GM23248 (cell line): ENCODE measurements around the gene TTC9C. TPM values are rescaled to one million over a fixed set of nuclear protein-coding genes. Genes with fewer than 3 reads are reported as not detected.
"Not testable (repeated sequence)": the region's sequence is repeated elsewhere in the genome, so short reads cannot be mapped to it uniquely, and the experiment has no call there.

ENCODE experiments used
- DNase-seq: peaks from one replicate; pipeline ENCODE4 v3.0.0-alpha.2; 2015
- H2AFZ ChIP-seq: fragments of 200-600 bp; sonication (generic); 2 replicates; pipeline ENCODE4 v1.6.1; 2016; ENCODE audit warnings: antibody characterized with exemption
- H3F3A ChIP-seq: fragments of 200-600 bp; sonication (generic); 2 replicates; pipeline ENCODE4 v1.6.1; 2016; ENCODE audit warnings: mild to moderate bottlenecking, antibody characterized with exemption, mixed run types; ENCODE audit not compliant: insufficient read depth
- H3K27ac ChIP-seq: fragments of 200-600 bp; sonication (generic); 2 replicates; pipeline ENCODE4 v1.5.1; 2016; ENCODE audit warnings: mild to moderate bottlenecking
- H3K27me3 ChIP-seq: fragments of 200-600 bp; sonication (generic); replicated peaks from 2 replicates; pipeline ENCODE4 v1.6.1; 2016; ENCODE audit warnings: mild to moderate bottlenecking; ENCODE audit not compliant: insufficient read depth
- H3K36me3 ChIP-seq: fragments of 200-600 bp; sonication (generic); 2 replicates; pipeline ENCODE4 v1.6.1; 2016; ENCODE audit warnings: low read depth, mild to moderate bottlenecking
- H3K4me1 ChIP-seq: fragments of 200-600 bp; sonication (generic); 2 replicates; pipeline ENCODE4 v1.6.1; 2016; ENCODE audit warnings: mild to moderate bottlenecking; ENCODE audit not compliant: insufficient read depth
- H3K4me2 ChIP-seq: fragments of 200-600 bp; sonication (generic); one replicate; pipeline ENCODE4 v1.6.1; 2016; ENCODE audit warnings: mild to moderate bottlenecking; ENCODE audit not compliant: unreplicated experiment
- H3K4me3 ChIP-seq: fragments of 200-600 bp; sonication (generic); 2 replicates; pipeline ENCODE4 v1.5.1; 2016; ENCODE audit warnings: mild to moderate bottlenecking
- H3K79me2 ChIP-seq: fragments of 200-600 bp; sonication (generic); 2 replicates; pipeline ENCODE4 v1.6.1; 2016; ENCODE audit warnings: mild to moderate bottlenecking; ENCODE audit not compliant: insufficient read depth
- H3K9ac ChIP-seq: fragments of 200-600 bp; sonication (generic); 2 replicates; pipeline ENCODE4 v1.6.1; 2016; ENCODE audit warnings: mild to moderate bottlenecking
- H3K9me2 ChIP-seq: fragments of 200-600 bp; sonication (generic); 2 replicates; pipeline ENCODE4 v1.6.1; 2016; ENCODE audit warnings: mixed run types, mild to moderate bottlenecking, moderate library complexity; ENCODE audit not compliant: insufficient read depth
- H3K9me3 ChIP-seq: fragments of 200-600 bp; sonication (generic); one replicate; pipeline ENCODE4 v1.6.1; 2017; ENCODE audit warnings: low read depth
- H4K20me1 ChIP-seq: fragments of 200-600 bp; sonication (generic); 2 replicates; pipeline ENCODE4 v1.6.0; 2016; ENCODE audit not compliant: insufficient read depth
- EZH2 ChIP-seq: fragments of 200-600 bp; sonication (generic); IDR thresholded peaks from 2 replicates; pipeline ENCODE4 v1.6.1; 2018; ENCODE audit warnings: antibody characterized with exemption, mild to moderate bottlenecking; ENCODE audit not compliant: insufficient read depth, poor library complexity, severe bottlenecking
- EZH2phosphoT487 ChIP-seq: fragments of 200-600 bp; sonication (generic); IDR thresholded peaks from 2 replicates; pipeline ENCODE4 v1.6.1; 2018; ENCODE audit warnings: antibody characterized with exemption, moderate library complexity, mild to moderate bottlenecking, low read depth; ENCODE audit not compliant: insufficient read depth
- WGBS, 2 experiments: methylation state at CpG; one replicate each; pipeline ENCODE4 v1.1.6; 2015 to 2017; ENCODE audit warnings: low lambda C conversion rate in 2 of 2, low coverage in 1 of 2; ENCODE audit errors: missing lambda C conversion rate in 2 of 2; 5-methylcytosine and 5-hydroxymethylcytosine counted together
- in situ Hi-C: fragments of 300-500 bp; cut with MboI; formaldehyde crosslinking; loops from 2 replicates; pipeline ENCODE4 v1.15.0; 2020
- polyA plus RNA-seq: library from polyadenylated mRNA; unstranded; fragments of >200 nt; fragmentation: Nextera tagmentation; extraction: Ambion mirVana; gene quantifications from 2 replicates; pipeline ENCODE4 v1.2.1, GENCODE V29; 2016
- total RNA-seq: library from RNA; depleted of rRNA; stranded (reverse); fragments of >200 nt; shearing (Covaris generic); gene quantifications from 2 replicates; pipeline ENCODE4 v1.2.3, GENCODE V29; 2014

TTC9C gene
- total and polyA plus RNA-seq, 2 experiments from 2014 or later, result 28.9 to 40.1 TPM

- Histone ChIP-seq H3F3A (peaks cover 19% of the 10 kb centered on the region; the same call in 1 of the 2 replicates), H3K27me3 (no peaks in the 10 kb centered on the region), H3K9ac (no peak overlapping the region; the same call in 1 of the 2 replicates), H3K9me2 (no peaks in the 10 kb centered on the region), H3K36me3 (peaks cover 8% of the 10 kb centered on the region; the same call in 1 of the 2 replicates), H4K20me1 (no peaks in the 10 kb centered on the region), H3K79me2 (no peaks in the 10 kb centered on the region), H3K27ac (peak overlapping the region; percentile 32), H2AFZ (no peak overlapping the region), H3K4me2 (no peak overlapping the region), H3K4me3 (no peak overlapping the region), H3K4me1 (peaks cover 17% of the 10 kb centered on the region), H3K9me3 (no peaks in the 10 kb centered on the region)
- in situ Hi-C loops, result loop anchor here (25.0 kb wide), 1 partner anchor 307 kb away; no protein-coding TSS in a partner anchor
- WGBS, 2 experiments, result 42 to 47% methylated on average over 14 of the region's 14 CpGs
- DNase-seq, result peak; percentile 89
- TF ChIP-seq EZH2phosphoT487, result no peak
Measured at GRCh38 chr11:62694455-62695167, 33.7 kb upstream of the TTC9C start.

GRCh38 chr11:62702246-62702645 lies 26.0 kb upstream of the TTC9C start:
- H3K79me2 ChIP-seq, result peaks cover 28% of the 10 kb centered on the region; the same call in 1 of the 2 replicates
- WGBS, 2 experiments, result 94 to 95% methylated on average over 11 of the region's 11 CpGs

GRCh38 chr11:62703921-62704320 lies 24.4 kb upstream of the TTC9C start:
- H4K20me1 ChIP-seq, H3K9ac ChIP-seq, in situ Hi-C loops, H3K9me3 ChIP-seq, H3K9me2 ChIP-seq, H3K4me2 ChIP-seq, H3K27me3 ChIP-seq, H3K27ac ChIP-seq, H3K4me3 ChIP-seq, H2AFZ ChIP-seq, H3K36me3 ChIP-seq, DNase-seq: not testable (repeated sequence)
- H3K4me1 ChIP-seq, result peaks cover 16% of the 10 kb centered on the region
- peaks cover 13% of the 10 kb centered on the region; the same call in 1 of the 2 replicates for H3F3A ChIP-seq
- H3K79me2 ChIP-seq, result peaks cover 28% of the 10 kb centered on the region; the same call in 1 of the 2 replicates
- 93 to 98% methylated on average over 4 of the region's 4 CpGs for WGBS, 2 experiments

More at GRCh38 chr11:62702246-62702645, 26.0 kb upstream of the TTC9C start:
- TF ChIP-seq EZH2phosphoT487 (no peak), EZH2 (no peak)
- peaks cover 13% of the 10 kb centered on the region; the same call in 1 of the 2 replicates for H3F3A ChIP-seq
- no peak overlapping the region for H3K4me3 ChIP-seq
- peaks cover 12% of the 10 kb centered on the region for H3K4me1 ChIP-seq
- no peak overlapping the region for H3K9ac ChIP-seq
- H3K9me2 ChIP-seq, result no peaks in the 10 kb centered on the region
- no peak overlapping the region for H2AFZ ChIP-seq
- no peaks in the 10 kb centered on the region for H3K9me3 ChIP-seq
- no peak overlapping the region for H3K4me2 ChIP-seq
- H3K27ac ChIP-seq, result no peak overlapping the region
- in situ Hi-C loops, result no loop called here
- H4K20me1 ChIP-seq, result no peaks in the 10 kb centered on the region
- DNase-seq, result no peak
- H3K27me3 ChIP-seq, result no peaks in the 10 kb centered on the region
- H3K36me3 ChIP-seq, result 0 out of 2 replicates have a peak, but pooled peaks cover 9% of the 10 kb centered on the region

- Histone ChIP-seq H2AFZ (peak overlapping the region; percentile 70), H3K27ac (peak overlapping the region; percentile 87), H3K79me2 (peaks cover 28% of the 10 kb centered on the region; the same call in 1 of the 2 replicates), H4K20me1 (no peaks in the 10 kb centered on the region), H3K4me1 (peaks cover 21% of the 10 kb centered on the region), H3K9me3 (no peaks in the 10 kb centered on the region), H3K9me2 (no peaks in the 10 kb centered on the region), H3K4me2 (peak overlapping the region; percentile 95), H3K27me3 (no peaks in the 10 kb centered on the region), H3K36me3 (peaks cover 7% of the 10 kb centered on the region; the same call in 1 of the 2 replicates), H3K9ac (peak overlapping the region; percentile 89), H3F3A (peaks cover 20% of the 10 kb centered on the region), H3K4me3 (peak overlapping the region; percentile 74)
- TF ChIP-seq EZH2phosphoT487 (no peak), EZH2 (no peak)
- WGBS, 2 experiments, result 36 to 61% methylated on average over 7 of the region's 7 CpGs
- in situ Hi-C loops, result no loop called here
- DNase-seq, result peak; percentile 47
Measured at GRCh38 chr11:62705413-62705812, 22.9 kb upstream of the TTC9C start.
